K562 (cell line): Measurements from ENCODE around the gene ATP5PD. TPM values are rescaled to one million over a fixed set of nuclear protein-coding genes. Genes with fewer than 3 reads are reported as not detected.

Source experiments
- ATAC-seq: fragments of 200-7000 bp; cut with Tn5 transposase; 3 replicates; pipeline ENCODE4 v1.9.1; 2020; ENCODE audit warnings: moderate library complexity
- BruUV-seq: library from RNA; stranded (reverse); fragments of 400-500 nt; replicated peaks from 2 replicates; lab custom pipeline; 2021; lab: Mats Ljungman, UMichigan
- CTCF ChIA-PET: fragments of 300-600 bp; formaldehyde crosslinking; extraction: SDS; loops from one replicate; lab custom pipeline; 2021; ENCODE audit warnings: low intra/inter-chr PET ratio; lab: Yijun Ruan, JAX
- POLR2A ChIA-PET: fragments of 300-600, 350-650 bp; sonication (Branson Sonifier 250); formaldehyde crosslinking; extraction: SDS; loops from one replicate; lab custom pipeline; 2021; ENCODE audit warnings: antibody characterized with exemption, inconsistent platforms; lab: Yijun Ruan, JAX
- DNase-seq, 4 experiments: peaks; one replicate each; pipeline versions ENCODE4 v3.0.0 to v3.0.0-alpha.2; 2011 to 2018; ENCODE audit warnings: low spot score in 3 of 4, mixed read lengths in 3 of 4; ENCODE audit errors: extremely low read depth in 1 of 4
- FAIRE-seq: peaks from 2 replicates; lab custom pipeline; 2011; peaks lifted over from hg19 to GRCh38; lab: Jason Lieb, UNC
- H2AFZ ChIP-seq: 2 replicates; pipeline ENCODE4 v1.6.0; 2011; ENCODE audit warnings: low read depth, low read length, control low read depth, inconsistent platforms
- H3K27ac ChIP-seq: fragments of 200-600 bp; 3 replicates; pipeline ENCODE4 v1.8.0; 2011; ENCODE audit warnings: low read depth, mild to moderate bottlenecking, control low read depth, inconsistent platforms, low read length, moderate library complexity, mixed read lengths; ENCODE audit errors: extremely low read depth
- H3K27me3 ChIP-seq, 2 experiments: fragments of 300-600 bp in 1 of 2; 2 replicates in 1 of 2; 3 replicates in 1 of 2; pipeline versions ENCODE4 v1.6.0 to v1.8.0; 2011; ENCODE audit warnings: inconsistent platforms in 2 of 2, low read length in 2 of 2, mild to moderate bottlenecking in 1 of 2, mixed read lengths in 1 of 2, moderate library complexity in 1 of 2; ENCODE audit not compliant: control insufficient read depth in 2 of 2, insufficient read depth in 2 of 2
- H3K36me3 ChIP-seq: fragments of 300-600 bp; 3 replicates; pipeline ENCODE4 v1.8.0; 2011; ENCODE audit warnings: mild to moderate bottlenecking, low read length, inconsistent platforms; ENCODE audit not compliant: control insufficient read depth, insufficient read depth
- H3K4me1 ChIP-seq, 2 experiments: fragments of 200-600 bp in 1 of 2; replicated peaks in 1 of 2; 2 replicates in 1 of 2; 3 replicates in 1 of 2; pipeline versions ENCODE4 v1.5.1 to v1.8.0; 2011; ENCODE audit warnings: inconsistent platforms in 2 of 2, low read length in 2 of 2, mild to moderate bottlenecking in 1 of 2, mixed read lengths in 1 of 2, moderate library complexity in 1 of 2; ENCODE audit not compliant: control insufficient read depth in 2 of 2, insufficient read depth in 2 of 2
- H3K4me2 ChIP-seq: 2 replicates; pipeline ENCODE4 v1.6.1; 2011; ENCODE audit warnings: low read length, control low read depth, inconsistent platforms, mixed read lengths; ENCODE audit not compliant: insufficient read depth
- H3K4me3 ChIP-seq: fragments of 200-600 bp; sonication (generic), shearing (Covaris generic); 2 replicates; pipeline ENCODE4 v1.5.1; 2016; ENCODE audit warnings: control low read depth, inconsistent platforms
- H3K79me2 ChIP-seq: fragments of 200-600 bp; 3 replicates; pipeline ENCODE4 v1.8.0; 2011; ENCODE audit warnings: low read length, inconsistent platforms; ENCODE audit not compliant: control insufficient read depth, insufficient read depth
- H3K9ac ChIP-seq, 2 experiments: 2 replicates each; pipeline versions ENCODE4 v1.6.0 to v1.6.1; 2011; ENCODE audit warnings: low read depth in 2 of 2, low read length in 2 of 2, control low read depth in 1 of 2, inconsistent platforms in 1 of 2, mild to moderate bottlenecking in 1 of 2, mixed read lengths in 1 of 2; ENCODE audit not compliant: insufficient read depth in 1 of 2
- H3K9me1 ChIP-seq: one replicate; pipeline ENCODE4 v1.6.0; 2011; ENCODE audit warnings: inconsistent platforms, mild to moderate bottlenecking, low read length, moderate library complexity; ENCODE audit not compliant: control insufficient read depth, insufficient read depth
- H3K9me3 ChIP-seq: replicated peaks from 2 replicates; pipeline ENCODE4 v1.5.1; 2011; ENCODE audit warnings: low read depth, low read length, inconsistent platforms; ENCODE audit not compliant: control insufficient read depth, insufficient read depth
- H4K20me1 ChIP-seq: replicated peaks from 2 replicates; pipeline ENCODE4 v1.6.1; 2011; ENCODE audit warnings: low read length, inconsistent platforms, mixed read lengths; ENCODE audit not compliant: control insufficient read depth, insufficient read depth
- CAMTA2 ChIP-seq: fragments of 250-450 bp; sonication (Bioruptor Pico); conservative IDR thresholded peaks from 2 replicates; pipeline ENCODE4 v1.5.1; 2022
- JUNB ChIP-seq: fragments of 450-650 bp; formaldehyde crosslinking; conservative IDR thresholded peaks from 2 replicates; pipeline ENCODE4 v1.4.0; 2020; ENCODE audit warnings: mild to moderate bottlenecking
- SMARCA4 ChIP-seq: fragments of 450-650 bp; IDR thresholded peaks from 2 replicates; pipeline ENCODE4 v1.6.1; 2016
- WGBS: fragments of 100-300 bp; shearing (Covaris generic); methylation state at CpG from one replicate; pipeline ENCODE4 v1.1.6; 2016; ENCODE audit warnings: low coverage, mixed read lengths; ENCODE audit not compliant: insufficient coverage; ENCODE audit errors: missing lambda C conversion rate; 5-methylcytosine and 5-hydroxymethylcytosine counted together
- in situ Hi-C: fragments of 300-500 bp; cut with MboI; formaldehyde crosslinking; loops from 4 replicates; pipeline ENCODE4 v1.15.0; 2018; ENCODE audit warnings: inconsistent platforms, mixed read lengths
- intact Hi-C: fragments of 100-400 bp; cut with micrococcal nuclease; formaldehyde crosslinking; loops from 2 replicates; pipeline ENCODE4 v1.14.2; 2022
- polyA plus RNA-seq, 8 experiments: library from polyadenylated mRNA; depleted of rRNA in 4 of 8; stranded (reverse) in 5 of 8; unstranded in 3 of 8; fragments of >200 nt; fragmentation: Nextera tagmentation in 2 of 8; fragmentation: Illumina TruSeq in 1 of 8; extraction: Ambion mirVana in 2 of 8; extraction: Trizol in 1 of 8; gene quantifications; 2 replicates each; pipeline versions ENCODE4 v1.2.1 to v1.2.3, GENCODE V29; 2011 to 2014; ENCODE audit warnings: inconsistent platforms in 1 of 8, missing spikeins in 1 of 8
- total RNA-seq, 7 experiments: library from RNA; depleted of rRNA in 6 of 7; stranded (reverse); fragments of >200 nt in 6 of 7; fragmentation: Illumina TruSeq in 2 of 7; extraction: Trizol in 2 of 7; gene quantifications; 2 replicates each; pipeline versions ENCODE4 v1.2.1 to v1.2.3, GENCODE V29; 2011 to 2021; ENCODE audit warnings: low replicate concordance in 1 of 7
- TF ChIP-seq, protein P1 (sequence below), 2 experiments: IDR thresholded peaks; 2 replicates each; pipeline ENCODE4 v1.6.1; 2012; ENCODE audit warnings: improper control_type of control experiment in 2 of 2, low read depth in 2 of 2, low read length in 2 of 2, borderline replicate concordance in 1 of 2
- TF ChIP-seq, protein P2 (sequence below), 2 experiments: fragments of 450-650 bp; IDR thresholded peaks; 2 replicates each; pipeline ENCODE4 v1.6.1; 2018; ENCODE audit warnings: mild to moderate bottlenecking in 2 of 2, low read depth in 1 of 2; ENCODE audit not compliant: partially characterized antibody in 2 of 2
- TF ChIP-seq, protein P3 (sequence below): fragments of 450-650 bp; IDR thresholded peaks from 2 replicates; pipeline ENCODE4 v1.6.1; 2016; ENCODE audit warnings: borderline replicate concordance

ATP5PD gene
- total and polyA plus RNA-seq, 9 of the 15 experiments (the other 6 are each of a cell fraction or from before 2014, with no cell fraction given), result 271 to 828 (median 432) TPM

DNA sequence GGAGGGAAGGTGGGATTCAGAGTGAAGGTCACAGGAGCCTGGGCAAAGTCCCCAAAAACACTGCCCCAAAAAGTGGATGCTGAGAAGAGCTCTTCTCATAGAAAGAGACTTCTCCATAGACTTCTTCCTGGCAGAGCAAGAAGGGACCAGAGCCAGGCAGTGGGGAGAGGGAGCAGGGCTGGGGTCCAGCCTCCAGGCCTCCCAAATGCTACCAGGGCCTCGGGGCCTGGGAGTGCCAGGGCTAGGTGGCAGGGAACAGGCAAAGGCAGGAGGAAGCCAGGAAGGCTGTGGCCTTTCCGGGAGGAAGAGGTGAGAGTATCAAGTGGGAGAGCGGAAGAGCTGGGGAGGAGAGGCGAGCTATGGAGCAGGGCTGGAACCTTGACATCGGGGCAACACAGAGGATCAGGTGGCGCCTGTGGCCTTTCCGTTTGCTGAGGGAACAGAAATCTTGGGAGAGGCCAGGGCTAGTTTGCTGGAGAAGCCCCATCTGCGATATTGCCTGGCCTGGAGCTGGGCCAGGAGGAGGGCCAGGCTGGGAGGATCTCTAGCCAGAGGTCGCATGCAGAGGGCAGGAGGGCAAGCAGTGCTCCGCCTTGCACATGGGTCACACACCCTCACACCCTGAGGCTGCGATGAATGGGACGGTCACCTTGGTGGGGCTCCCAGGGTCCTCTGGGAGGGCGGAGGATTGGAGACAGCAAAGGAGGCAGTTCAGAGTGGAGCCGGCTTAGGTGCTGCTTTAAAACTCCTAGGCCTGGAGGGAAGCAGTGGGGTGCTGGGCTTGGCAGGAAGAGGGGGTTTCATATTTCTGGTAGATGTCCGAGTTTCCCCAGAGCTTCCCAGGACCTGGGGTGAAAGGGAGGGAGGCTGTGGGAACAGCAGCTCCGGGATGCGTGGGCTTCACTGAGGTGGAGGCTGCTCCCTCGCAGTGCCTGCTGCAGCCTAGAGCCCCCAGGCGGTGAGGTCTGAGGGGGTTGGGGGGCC lies 44.4 kb upstream of the ATP5PD start (continued):
- TF ChIP-seq, protein P1, sequence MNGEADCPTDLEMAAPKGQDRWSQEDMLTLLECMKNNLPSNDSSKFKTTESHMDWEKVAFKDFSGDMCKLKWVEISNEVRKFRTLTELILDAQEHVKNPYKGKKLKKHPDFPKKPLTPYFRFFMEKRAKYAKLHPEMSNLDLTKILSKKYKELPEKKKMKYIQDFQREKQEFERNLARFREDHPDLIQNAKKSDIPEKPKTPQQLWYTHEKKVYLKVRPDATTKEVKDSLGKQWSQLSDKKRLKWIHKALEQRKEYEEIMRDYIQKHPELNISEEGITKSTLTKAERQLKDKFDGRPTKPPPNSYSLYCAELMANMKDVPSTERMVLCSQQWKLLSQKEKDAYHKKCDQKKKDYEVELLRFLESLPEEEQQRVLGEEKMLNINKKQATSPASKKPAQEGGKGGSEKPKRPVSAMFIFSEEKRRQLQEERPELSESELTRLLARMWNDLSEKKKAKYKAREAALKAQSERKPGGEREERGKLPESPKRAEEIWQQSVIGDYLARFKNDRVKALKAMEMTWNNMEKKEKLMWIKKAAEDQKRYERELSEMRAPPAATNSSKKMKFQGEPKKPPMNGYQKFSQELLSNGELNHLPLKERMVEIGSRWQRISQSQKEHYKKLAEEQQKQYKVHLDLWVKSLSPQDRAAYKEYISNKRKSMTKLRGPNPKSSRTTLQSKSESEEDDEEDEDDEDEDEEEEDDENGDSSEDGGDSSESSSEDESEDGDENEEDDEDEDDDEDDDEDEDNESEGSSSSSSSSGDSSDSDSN (IDR thresholded peaks at IDR 0.05; ENCODE audit: borderline replicate concordance in 1 of 2, low read depth in 2 of 2, low read length in 2 of 2), result 0 out of 4 replicates have a peak, but pooled peaks of 1 of the 2 experiments have one; percentile 24

DNA sequence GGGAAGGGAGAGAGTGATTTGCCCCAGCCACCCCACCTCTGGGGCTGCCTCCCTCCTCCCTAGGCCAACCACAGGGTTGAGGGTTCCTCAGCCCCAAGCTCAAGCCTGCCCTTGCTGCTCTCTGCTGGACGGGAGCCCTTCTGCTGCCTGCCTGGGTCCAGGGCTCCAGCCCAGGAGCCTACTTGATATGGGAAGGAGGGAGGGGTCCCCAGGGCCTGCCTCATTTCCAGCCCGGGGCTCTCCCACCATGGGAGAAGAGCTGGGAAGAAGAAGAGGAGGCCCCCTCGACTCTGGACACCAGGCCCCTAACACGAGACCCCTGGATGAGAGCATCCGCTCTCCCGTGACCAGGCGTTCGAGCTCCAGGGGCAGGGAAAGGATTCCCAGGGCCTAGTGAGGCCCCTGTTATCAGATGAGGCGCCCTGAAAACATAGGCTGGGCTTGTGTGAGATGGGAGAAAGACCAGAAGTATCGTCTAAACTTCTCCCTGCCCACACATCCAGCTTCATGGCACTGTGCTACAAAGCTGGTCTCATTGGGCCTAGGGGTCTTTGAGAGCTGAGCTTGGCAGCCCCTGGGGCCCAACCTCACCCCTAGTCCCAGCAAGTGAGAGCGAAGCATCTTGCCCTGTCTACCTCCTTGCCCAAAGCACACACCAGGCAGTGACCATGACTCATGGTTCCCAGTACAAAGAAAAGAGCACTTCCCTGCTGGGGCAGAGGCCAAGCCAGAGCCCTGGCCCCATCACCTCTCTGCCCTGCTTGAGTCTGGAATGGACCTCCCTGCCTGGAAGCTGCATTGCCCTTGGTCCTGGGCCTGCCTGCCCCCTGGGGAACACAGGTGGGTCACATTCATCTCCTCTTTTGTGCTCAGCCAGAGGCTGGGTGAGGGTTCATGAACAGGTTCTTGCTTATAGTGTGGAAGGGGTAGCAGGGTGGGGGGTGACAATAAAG lies 42.0 kb upstream of the ATP5PD start:
- no peak for ATAC-seq
- CTCF ChIA-PET, result interaction anchor here (0.6 kb wide), 1 partner anchor 42 kb away, joined by 4 read pairs; no protein-coding TSS in a partner anchor
- FAIRE-seq, result peak; percentile 6
- Histone ChIP-seq H3K9me3 (no peaks in the 10 kb centered on the region), H2AFZ (peak overlapping the region; percentile 91), H3K36me3 (no peaks in the 10 kb centered on the region), H3K4me1 (peaks cover 59 to 69% of the 10 kb centered on the region in 2 experiments), H4K20me1 (no peaks in the 10 kb centered on the region), H3K4me2 (peak overlapping the region; percentile 90), H3K27me3 (no peaks in the 10 kb centered on the region; a peak in 1 of 5 replicates), H3K27ac (peak overlapping the region; percentile 84), H3K9ac (peak overlapping the region; percentile 71 to 88), H3K9me1 (peaks cover 5% of the 10 kb centered on the region), H3K4me3 (no peak overlapping the region), H3K79me2 (no peaks in the 10 kb centered on the region; the same call in 2 of the 3 replicates)
- in situ Hi-C loops (no loop called here), intact Hi-C loops (no loop called here)
- BruUV-seq, result no TSS peak
- peak in 1 of 4 experiments; percentile 49 for DNase-seq
- POLR2A ChIA-PET, result interaction anchor here (1.2 to 3.0 kb wide), 3 partner anchors 8 to 17 kb away, joined by 4 to 11 read pairs (median 5); no protein-coding TSS in a partner anchor
- WGBS, result 64% methylated on average over 10 of the region's 11 CpGs
- TF ChIP-seq, protein P2, sequence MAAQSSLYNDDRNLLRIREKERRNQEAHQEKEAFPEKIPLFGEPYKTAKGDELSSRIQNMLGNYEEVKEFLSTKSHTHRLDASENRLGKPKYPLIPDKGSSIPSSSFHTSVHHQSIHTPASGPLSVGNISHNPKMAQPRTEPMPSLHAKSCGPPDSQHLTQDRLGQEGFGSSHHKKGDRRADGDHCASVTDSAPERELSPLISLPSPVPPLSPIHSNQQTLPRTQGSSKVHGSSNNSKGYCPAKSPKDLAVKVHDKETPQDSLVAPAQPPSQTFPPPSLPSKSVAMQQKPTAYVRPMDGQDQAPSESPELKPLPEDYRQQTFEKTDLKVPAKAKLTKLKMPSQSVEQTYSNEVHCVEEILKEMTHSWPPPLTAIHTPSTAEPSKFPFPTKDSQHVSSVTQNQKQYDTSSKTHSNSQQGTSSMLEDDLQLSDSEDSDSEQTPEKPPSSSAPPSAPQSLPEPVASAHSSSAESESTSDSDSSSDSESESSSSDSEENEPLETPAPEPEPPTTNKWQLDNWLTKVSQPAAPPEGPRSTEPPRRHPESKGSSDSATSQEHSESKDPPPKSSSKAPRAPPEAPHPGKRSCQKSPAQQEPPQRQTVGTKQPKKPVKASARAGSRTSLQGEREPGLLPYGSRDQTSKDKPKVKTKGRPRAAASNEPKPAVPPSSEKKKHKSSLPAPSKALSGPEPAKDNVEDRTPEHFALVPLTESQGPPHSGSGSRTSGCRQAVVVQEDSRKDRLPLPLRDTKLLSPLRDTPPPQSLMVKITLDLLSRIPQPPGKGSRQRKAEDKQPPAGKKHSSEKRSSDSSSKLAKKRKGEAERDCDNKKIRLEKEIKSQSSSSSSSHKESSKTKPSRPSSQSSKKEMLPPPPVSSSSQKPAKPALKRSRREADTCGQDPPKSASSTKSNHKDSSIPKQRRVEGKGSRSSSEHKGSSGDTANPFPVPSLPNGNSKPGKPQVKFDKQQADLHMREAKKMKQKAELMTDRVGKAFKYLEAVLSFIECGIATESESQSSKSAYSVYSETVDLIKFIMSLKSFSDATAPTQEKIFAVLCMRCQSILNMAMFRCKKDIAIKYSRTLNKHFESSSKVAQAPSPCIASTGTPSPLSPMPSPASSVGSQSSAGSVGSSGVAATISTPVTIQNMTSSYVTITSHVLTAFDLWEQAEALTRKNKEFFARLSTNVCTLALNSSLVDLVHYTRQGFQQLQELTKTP (IDR thresholded peaks at IDR 0.05; ENCODE audit: low read depth in 1 of 2, partially characterized antibody in 2 of 2), result no peak
- TF ChIP-seq SMARCA4 (0 out of 2 replicates have a peak, but pooled peaks have one; percentile 25), JUNB (CRISPR knock-in tag) (no peak), CAMTA2 (CRISPR knock-in tag) (no peak)
- TF ChIP-seq, protein P3, sequence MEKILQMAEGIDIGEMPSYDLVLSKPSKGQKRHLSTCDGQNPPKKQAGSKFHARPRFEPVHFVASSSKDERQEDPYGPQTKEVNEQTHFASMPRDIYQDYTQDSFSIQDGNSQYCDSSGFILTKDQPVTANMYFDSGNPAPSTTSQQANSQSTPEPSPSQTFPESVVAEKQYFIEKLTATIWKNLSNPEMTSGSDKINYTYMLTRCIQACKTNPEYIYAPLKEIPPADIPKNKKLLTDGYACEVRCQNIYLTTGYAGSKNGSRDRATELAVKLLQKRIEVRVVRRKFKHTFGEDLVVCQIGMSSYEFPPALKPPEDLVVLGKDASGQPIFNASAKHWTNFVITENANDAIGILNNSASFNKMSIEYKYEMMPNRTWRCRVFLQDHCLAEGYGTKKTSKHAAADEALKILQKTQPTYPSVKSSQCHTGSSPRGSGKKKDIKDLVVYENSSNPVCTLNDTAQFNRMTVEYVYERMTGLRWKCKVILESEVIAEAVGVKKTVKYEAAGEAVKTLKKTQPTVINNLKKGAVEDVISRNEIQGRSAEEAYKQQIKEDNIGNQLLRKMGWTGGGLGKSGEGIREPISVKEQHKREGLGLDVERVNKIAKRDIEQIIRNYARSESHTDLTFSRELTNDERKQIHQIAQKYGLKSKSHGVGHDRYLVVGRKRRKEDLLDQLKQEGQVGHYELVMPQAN, result no peak
